Progenitor cell of endocrine pancreas (in vitro differentiated cells): Measurements from ENCODE around the gene EEFSEC. TPM values are rescaled to one million over a fixed set of nuclear protein-coding genes. Genes with fewer than 3 reads are reported as not detected.

Source experiments
- DNase-seq: peaks from one replicate; pipeline ENCODE4 v3.0.0; 2021; ENCODE audit warnings: low spot score; ENCODE audit not compliant: unreplicated experiment
- H3K27ac Mint-ChIP-seq: 2 replicates; pipeline ENCODE4 v1.8.0; 2021; ENCODE audit warnings: mild to moderate bottlenecking, moderate library complexity, mixed read lengths
- H3K27me3 Mint-ChIP-seq: 2 replicates; pipeline ENCODE4 v1.8.0; 2021; ENCODE audit warnings: mixed read lengths
- H3K36me3 Mint-ChIP-seq: 2 replicates; pipeline ENCODE4 v1.8.0; 2022; ENCODE audit warnings: mixed read lengths; ENCODE audit not compliant: insufficient read depth
- H3K4me1 Mint-ChIP-seq: 2 replicates; pipeline ENCODE4 v1.8.0; 2021; ENCODE audit warnings: low read depth, mixed read lengths
- H3K4me3 Mint-ChIP-seq: 2 replicates; pipeline ENCODE4 v1.8.0; 2021; ENCODE audit warnings: low read depth, mild to moderate bottlenecking, moderate library complexity, mixed read lengths
- H3K9me3 Mint-ChIP-seq: 2 replicates; pipeline ENCODE4 v1.8.0; 2021; ENCODE audit warnings: low read depth, mixed read lengths
- CTCF ChIP-seq: fragments of 200-600 bp; sonication (generic); IDR thresholded peaks from one replicate; pipeline ENCODE4 v1.5.0; 2021; ENCODE audit warnings: antibody characterized with exemption, mild to moderate bottlenecking; ENCODE audit not compliant: unreplicated experiment
- total RNA-seq: library from RNA; stranded (reverse); gene quantifications from 2 replicates; pipeline ENCODE4 v1.2.1, GENCODE V29; 2021

Gene EEFSEC
- total RNA-seq, 1 donor from 2014 or later: 11.8 TPM

- TF ChIP-seq CTCF: no peak
- peaks cover 37% of the 10 kb centered on the region for H3K27me3 Mint-ChIP-seq
- no peaks in the 10 kb centered on the region for H3K9me3 Mint-ChIP-seq
- H3K4me3 Mint-ChIP-seq: no peak overlapping the region
- H3K27ac Mint-ChIP-seq: no peak overlapping the region
- H3K4me1 Mint-ChIP-seq: peaks cover 14% of the 10 kb centered on the region
- H3K36me3 Mint-ChIP-seq: peaks cover 1% of the 10 kb centered on the region
- DNase-seq: no peak
Observed at GRCh38 chr3:128424508-128425069, 271.3 kb downstream of the EEFSEC start.

GRCh38 chr3:128425142-128425845 is 272.0 kb downstream of the EEFSEC start:
- DNase-seq: no peak
- peaks cover 41% of the 10 kb centered on the region for H3K27me3 Mint-ChIP-seq

GRCh38 chr3:128425846-128426127 is 272.5 kb downstream of the EEFSEC start:
- Mint-ChIP-seq H3K4me3 (no peak overlapping the region), H3K4me1 (peaks cover 9% of the 10 kb centered on the region), H3K27me3 (peaks cover 46% of the 10 kb centered on the region), H3K9me3 (no peaks in the 10 kb centered on the region), H3K27ac (no peak overlapping the region), H3K36me3 (no peaks in the 10 kb centered on the region)
- no peak for DNase-seq
- TF ChIP-seq CTCF: no peak

More at GRCh38 chr3:128425142-128425845, 272.0 kb downstream of the EEFSEC start:
- no peak overlapping the region for H3K4me3 Mint-ChIP-seq
- TF ChIP-seq CTCF: no peak
- peaks cover 9% of the 10 kb centered on the region for H3K4me1 Mint-ChIP-seq
- no peaks in the 10 kb centered on the region for H3K36me3 Mint-ChIP-seq
- H3K27ac Mint-ChIP-seq: no peak overlapping the region
- no peaks in the 10 kb centered on the region for H3K9me3 Mint-ChIP-seq

- Mint-ChIP-seq H3K9me3 (no peaks in the 10 kb centered on the region), H3K4me3 (no peak overlapping the region)
Observed at GRCh38 chr3:128426128-128426921, 273.0 kb downstream of the EEFSEC start.

More at GRCh38 chr3:128426128-128426921, 273.0 kb downstream of the EEFSEC start:
- Mint-ChIP-seq H3K27ac (no peak overlapping the region), H3K36me3 (no peaks in the 10 kb centered on the region), H3K4me1 (peaks cover 8% of the 10 kb centered on the region), H3K27me3 (peaks cover 51% of the 10 kb centered on the region)
- TF ChIP-seq CTCF: peak; percentile 90
- peak; percentile 70 for DNase-seq
